Neural cell (in vitro differentiated cells): ENCODE results near the gene C2CD2. TPM values are rescaled to one million over a fixed set of nuclear protein-coding genes. Genes with fewer than 3 reads are reported as not detected.

Experiments used
- H2AFZ ChIP-seq: fragments of 200-600, 300-800 bp; sonication (generic), shearing (Covaris generic); 2 replicates; pipeline ENCODE4 v1.6.0; 2014; ENCODE audit warnings: low read depth, mild to moderate bottlenecking, antibody characterized with exemption, low read length, moderate library complexity
- H3F3A ChIP-seq: fragments of 200-600 bp; shearing (Covaris generic); 2 replicates; pipeline ENCODE4 v1.6.1; 2016; ENCODE audit warnings: mild to moderate bottlenecking, moderate library complexity, mixed read lengths, antibody characterized with exemption, low read length; ENCODE audit not compliant: insufficient read depth, poor library complexity, severe bottlenecking
- H3K27ac ChIP-seq: fragments of 200-600, 300-800 bp; sonication (generic), shearing (Covaris generic); 2 replicates; pipeline ENCODE4 v1.5.1; 2014; ENCODE audit warnings: mild to moderate bottlenecking, low read length, moderate library complexity
- H3K27me3 ChIP-seq: fragments of 300-800, 200-600 bp; sonication (generic), shearing (Covaris generic); 2 replicates; pipeline ENCODE4 v1.6.0; 2014; ENCODE audit warnings: mild to moderate bottlenecking, low read depth, low read length, moderate library complexity; ENCODE audit not compliant: insufficient read depth
- H3K36me3 ChIP-seq: fragments of 300-800, 200-600 bp; sonication (generic), shearing (Covaris generic); 2 replicates; pipeline ENCODE4 v1.5.1; 2014; ENCODE audit warnings: mild to moderate bottlenecking, antibody characterized with exemption, low read length, moderate library complexity; ENCODE audit not compliant: insufficient read depth
- H3K4me2 ChIP-seq: fragments of 300-800, 200-600 bp; sonication (generic), shearing (Covaris generic); 2 replicates; pipeline ENCODE4 v1.6.0; 2014; ENCODE audit warnings: mild to moderate bottlenecking, low read length
- H3K4me3 ChIP-seq: fragments of 300-800, 200-600 bp; sonication (generic), shearing (Covaris generic); 2 replicates; pipeline ENCODE4 v1.5.1; 2014; ENCODE audit warnings: mild to moderate bottlenecking, low read length, moderate library complexity
- H3K79me2 ChIP-seq: fragments of 200-600 bp; shearing (Covaris generic); replicated peaks from 2 replicates; pipeline ENCODE4 v1.6.0; 2014; ENCODE audit warnings: mild to moderate bottlenecking, low read length, moderate library complexity; ENCODE audit not compliant: insufficient read depth
- H3K9ac ChIP-seq: fragments of 300-800, 200-600 bp; sonication (generic), shearing (Covaris generic); 2 replicates; pipeline ENCODE4 v1.6.1; 2016; ENCODE audit warnings: mild to moderate bottlenecking, low read length, mixed read lengths
- H3K9me2 ChIP-seq: fragments of 200-600 bp; shearing (Covaris generic); 2 replicates; pipeline ENCODE4 v1.6.1; 2016; ENCODE audit warnings: mild to moderate bottlenecking, low read length, mixed read lengths; ENCODE audit not compliant: insufficient read depth
- H3K9me3 ChIP-seq: fragments of 200-600, 300-800 bp; sonication (generic), shearing (Covaris generic); 2 replicates; pipeline ENCODE4 v1.6.1; 2016; ENCODE audit warnings: mild to moderate bottlenecking, mixed run types, low read length, moderate library complexity, mixed read lengths
- H4K20me1 ChIP-seq: fragments of 200-600 bp; shearing (Covaris generic); 2 replicates; pipeline ENCODE4 v1.6.1; 2016; ENCODE audit warnings: mild to moderate bottlenecking, mixed run types; ENCODE audit not compliant: insufficient read depth
- CTCF ChIP-seq: fragments of 450-650 bp; IDR thresholded peaks from 2 replicates; pipeline ENCODE4 v1.5.1; 2014; ENCODE audit warnings: antibody characterized with exemption, mild to moderate bottlenecking, moderate library complexity; ENCODE audit not compliant: poor library complexity, severe bottlenecking
- EP300 ChIP-seq: fragments of 450-650 bp; conservative IDR thresholded peaks from 2 replicates; pipeline ENCODE4 v1.6.1; 2014; ENCODE audit warnings: antibody characterized with exemption, mild to moderate bottlenecking, moderate library complexity; ENCODE audit not compliant: poor library complexity, severe bottlenecking
- EZH2 ChIP-seq: fragments of 200-600, 300-800 bp; shearing (Covaris generic), sonication (generic); IDR thresholded peaks from 2 replicates; pipeline ENCODE4 v1.6.1; 2014; ENCODE audit warnings: antibody characterized with exemption, low read length, borderline replicate concordance, mild to moderate bottlenecking; ENCODE audit not compliant: insufficient read depth, poor library complexity, severe bottlenecking
- MXI1 ChIP-seq: fragments of 450-650 bp; conservative IDR thresholded peaks from 2 replicates; pipeline ENCODE4 v1.6.1; 2014; ENCODE audit warnings: antibody characterized with exemption, mild to moderate bottlenecking; ENCODE audit not compliant: poor library complexity, severe bottlenecking
- POLR2AphosphoS5 ChIP-seq: IDR thresholded peaks from 2 replicates; pipeline ENCODE4 v1.6.1; 2012
- RAD21 ChIP-seq: fragments of 450-650 bp; conservative IDR thresholded peaks from 2 replicates; pipeline ENCODE4 v1.6.1; 2014; ENCODE audit warnings: antibody characterized with exemption, mild to moderate bottlenecking, moderate library complexity
- REST ChIP-seq: IDR thresholded peaks from 2 replicates; pipeline ENCODE4 v1.6.1; 2012; ENCODE audit warnings: borderline replicate concordance
- SMC3 ChIP-seq: fragments of 450-650 bp; conservative IDR thresholded peaks from 2 replicates; pipeline ENCODE4 v1.6.1; 2014; ENCODE audit warnings: antibody characterized with exemption, mild to moderate bottlenecking, moderate library complexity; ENCODE audit not compliant: poor library complexity
- TAF1 ChIP-seq: IDR thresholded peaks from 2 replicates; pipeline ENCODE4 v1.6.1; 2012; ENCODE audit warnings: low read depth
- polyA plus RNA-seq: library from polyadenylated mRNA; depleted of rRNA; stranded (reverse); fragments of >200 nt; gene quantifications from 2 replicates; pipeline ENCODE4 v1.2.3, GENCODE V29; 2014

Gene C2CD2
- polyA plus RNA-seq, 1 donor from 2014 or later: 0.88 TPM

- Histone ChIP-seq H3K9me2 (no peaks in the 10 kb centered on the region), H3K4me2 (no peak overlapping the region), H3K27ac (no peak overlapping the region), H3K79me2 (no peaks in the 10 kb centered on the region), H3K9me3 (no peaks in the 10 kb centered on the region), H2AFZ (no peak overlapping the region), H3K9ac (no peak overlapping the region), H3F3A (no peaks in the 10 kb centered on the region), H3K36me3 (no peaks in the 10 kb centered on the region), H4K20me1 (no peaks in the 10 kb centered on the region), H3K4me3 (no peak overlapping the region), H3K27me3 (no peaks in the 10 kb centered on the region)
- no peak for TF ChIP-seq EP300
- TF ChIP-seq CTCF: no peak
- TF ChIP-seq SMC3: no peak
- no peak for TF ChIP-seq TAF1
- no peak for TF ChIP-seq RAD21
- no peak for TF ChIP-seq POLR2AphosphoS5
- TF ChIP-seq MXI1: no peak
- TF ChIP-seq EZH2: no peak
- TF ChIP-seq REST: no peak
These were observed 29.4 kb upstream of the C2CD2 start for GRCh38 chr21:41983229-41983628.

GRCh38 chr21:41980561-41980960, 26.7 kb upstream of the C2CD2 start:
- Histone ChIP-seq H3K9ac (no peak overlapping the region), H3K36me3 (no peaks in the 10 kb centered on the region), H2AFZ (no peak overlapping the region), H3F3A (no peaks in the 10 kb centered on the region), H3K27ac (no peak overlapping the region), H3K4me3 (no peak overlapping the region), H3K27me3 (no peaks in the 10 kb centered on the region), H4K20me1 (no peaks in the 10 kb centered on the region), H3K9me2 (no peaks in the 10 kb centered on the region), H3K4me2 (no peak overlapping the region), H3K9me3 (no peaks in the 10 kb centered on the region), H3K79me2 (no peaks in the 10 kb centered on the region)
- no peak for TF ChIP-seq EP300
- no peak for TF ChIP-seq EZH2
- no peak for TF ChIP-seq POLR2AphosphoS5
- TF ChIP-seq MXI1: no peak
- no peak for TF ChIP-seq SMC3
- no peak for TF ChIP-seq REST
- TF ChIP-seq CTCF: no peak
- TF ChIP-seq RAD21: no peak
- no peak for TF ChIP-seq TAF1
